GM19035 (cell line): ENCODE data around the gene TEX29.

ENCODE experiments used
- ATAC-seq: cut with Tn5 transposase; IDR thresholded peaks from one replicate; pipeline ENCODE4 v1.9.1; 2021; ENCODE audit not compliant: unreplicated experiment

TEX29 gene

GRCh38 chr13:111390522-111391270 lies 70.3 kb downstream of the TEX29 start:
- ATAC-seq = no peak

- no peak for ATAC-seq
Observed at GRCh38 chr13:111392486-111392885, 72.0 kb downstream of the TEX29 start.

DNA sequence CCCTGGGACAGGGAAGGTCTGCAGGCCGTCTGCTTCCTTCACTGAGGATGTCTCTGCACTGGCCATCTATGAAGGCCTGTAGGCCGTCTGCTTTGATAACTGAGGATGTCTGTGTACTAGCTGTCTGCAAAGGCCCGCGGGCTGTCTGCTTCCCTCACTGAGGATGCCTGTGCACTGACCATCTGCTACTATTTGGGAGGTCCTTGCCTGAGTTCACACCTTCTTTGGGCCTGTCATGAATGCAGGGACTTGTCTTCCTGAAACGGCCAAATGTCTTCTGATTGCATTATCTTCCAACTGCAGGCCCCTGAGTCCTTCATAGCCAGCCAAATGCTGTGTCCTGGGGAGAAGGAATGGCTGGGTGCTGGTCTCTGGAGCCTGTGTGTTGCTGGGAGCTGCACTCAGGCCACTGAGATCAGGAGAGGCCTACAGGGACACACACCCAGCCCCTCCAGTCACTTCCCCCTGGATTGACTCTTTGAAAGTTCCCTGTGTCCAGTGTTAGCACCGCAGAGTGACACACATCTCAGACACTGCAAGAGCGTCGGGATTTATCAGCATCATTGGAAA lies 72.9 kb downstream of the TEX29 start:
- no peak for ATAC-seq
